Measurements from ENCODE around the gene PTGER3.

PTGER3 gene

GRCh38 chr1:71047635-71048607, at the start of gene PTGER3:
TSS of gene PTGER3 (minus strand) at chr1:71047816. CDS start at chr1:71047577, 239 bp downstream.
- peak; percentile 56 for DNase-seq (ENCODE audit: low spot score)

GRCh38 chr1:71094913-71095312, 47.3 kb upstream of the PTGER3 start:
- no peak for DNase-seq (ENCODE audit: low spot score)

- DNase-seq (ENCODE audit: low spot score), result peak; percentile 17
These were observed 46.3 kb upstream of the PTGER3 start for GRCh38 chr1:71093938-71094337.

DNA sequence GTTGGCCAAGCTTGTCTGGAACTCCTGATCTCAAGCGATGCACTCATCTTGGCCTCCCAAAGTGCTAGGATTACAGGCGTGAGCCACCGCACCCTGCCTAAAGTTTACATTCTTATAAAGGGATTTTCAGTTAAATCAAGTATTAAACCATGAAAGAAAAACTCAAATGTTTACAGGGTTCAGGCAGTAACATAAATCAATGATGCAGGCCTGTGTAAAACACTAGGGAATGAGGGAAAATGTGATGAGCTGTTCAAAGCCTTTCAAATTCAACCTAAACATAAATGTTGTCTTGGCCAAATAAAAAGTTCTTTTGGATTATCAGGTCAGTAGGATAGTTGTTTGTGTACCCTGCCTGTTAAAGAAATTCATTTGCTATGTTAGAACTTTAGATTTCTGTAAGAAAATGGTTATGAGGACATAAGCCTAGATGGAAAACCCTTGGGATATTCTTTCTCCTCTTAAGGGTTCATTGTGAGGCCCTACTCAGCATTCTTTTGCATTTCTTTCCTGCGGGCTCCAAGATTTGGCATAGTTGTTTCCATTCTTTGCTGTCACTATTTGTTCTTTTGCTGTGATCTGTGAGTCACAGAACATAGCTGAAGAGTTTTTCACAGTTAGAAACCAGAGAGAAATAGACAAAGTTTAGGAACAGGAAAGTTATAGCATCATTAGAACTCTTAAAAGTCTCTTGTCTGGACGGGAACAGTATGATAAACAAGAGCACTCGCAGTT, 42.1 kb upstream of the PTGER3 start:
- peak; percentile 55 for DNase-seq (ENCODE audit: low spot score)

DNA sequence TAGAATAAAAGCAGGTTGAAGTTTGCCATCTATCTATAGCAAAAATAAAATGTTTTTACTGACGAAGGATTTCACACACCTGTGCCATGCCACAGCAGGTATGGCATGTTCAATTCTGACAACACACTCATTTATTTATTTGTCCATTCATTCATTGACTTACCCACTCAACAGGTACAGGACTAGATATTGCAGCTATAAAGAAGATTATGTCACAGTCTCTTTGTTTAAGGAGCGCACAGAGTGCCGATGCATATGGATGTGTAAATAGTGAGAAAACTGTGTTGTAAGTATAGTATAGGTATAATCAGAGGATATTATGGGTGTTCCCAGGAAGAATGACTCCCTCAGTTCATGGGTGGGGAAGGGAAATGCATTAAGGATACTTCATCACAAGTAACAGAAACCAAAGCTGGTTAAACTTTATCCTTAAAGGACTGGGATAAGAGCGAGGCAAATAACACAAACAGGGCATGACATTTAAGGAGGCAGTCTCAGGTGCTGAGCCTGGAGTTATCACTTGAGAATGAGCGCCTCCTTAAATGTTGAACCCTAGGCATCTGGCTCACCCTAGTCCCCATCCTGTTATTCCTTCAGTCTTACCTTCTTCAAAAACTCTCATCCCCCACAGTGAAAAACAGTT, 41.1 kb upstream of the PTGER3 start:
- DNase-seq (ENCODE audit: low spot score), result peak; percentile 71

DNA sequence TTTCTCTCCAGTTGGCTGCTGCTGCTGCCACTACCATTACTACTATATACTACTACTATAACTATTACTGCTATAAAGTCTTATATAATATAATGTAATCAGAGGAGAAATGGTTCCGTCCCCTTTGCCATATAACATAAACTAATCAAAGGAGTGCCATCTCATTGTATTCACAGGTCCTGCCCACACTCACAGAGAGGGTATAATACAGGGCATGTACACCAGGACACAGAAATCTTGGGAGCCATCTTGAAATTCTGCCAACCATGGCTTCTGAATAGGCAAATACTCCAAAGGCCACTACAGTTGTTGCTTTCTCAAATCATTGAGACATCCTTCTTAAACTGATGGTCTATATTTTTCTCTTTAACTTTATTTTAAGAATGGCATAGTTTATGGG, 40.1 kb upstream of the PTGER3 start:
- no peak for DNase-seq (ENCODE audit: low spot score)

DNA sequence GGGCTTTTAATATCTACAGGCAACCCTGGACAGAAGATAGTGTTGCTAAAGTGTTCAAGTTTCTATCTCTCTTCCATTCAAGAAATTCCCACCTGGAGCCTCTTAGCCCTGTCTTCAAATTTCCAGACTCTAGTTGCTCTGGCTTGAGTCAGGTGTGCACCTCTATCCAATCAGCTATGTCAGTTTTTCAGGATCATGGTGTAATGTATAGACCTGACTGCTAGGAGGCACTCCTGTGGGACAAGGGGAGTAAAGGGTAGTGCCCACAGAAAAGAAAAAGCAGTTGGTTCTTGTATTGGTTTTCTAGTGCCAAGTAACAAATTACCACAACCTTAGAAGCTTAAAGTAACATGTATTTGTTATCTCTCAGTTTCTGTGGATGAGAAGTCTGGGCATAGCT, 39.4 kb upstream of the PTGER3 start:
- peak; percentile 8 for DNase-seq (ENCODE audit: low spot score)

GRCh38 chr1:71086331-71086730, 38.7 kb upstream of the PTGER3 start:
- DNase-seq (ENCODE audit: low spot score), result peak; percentile 90

DNA sequence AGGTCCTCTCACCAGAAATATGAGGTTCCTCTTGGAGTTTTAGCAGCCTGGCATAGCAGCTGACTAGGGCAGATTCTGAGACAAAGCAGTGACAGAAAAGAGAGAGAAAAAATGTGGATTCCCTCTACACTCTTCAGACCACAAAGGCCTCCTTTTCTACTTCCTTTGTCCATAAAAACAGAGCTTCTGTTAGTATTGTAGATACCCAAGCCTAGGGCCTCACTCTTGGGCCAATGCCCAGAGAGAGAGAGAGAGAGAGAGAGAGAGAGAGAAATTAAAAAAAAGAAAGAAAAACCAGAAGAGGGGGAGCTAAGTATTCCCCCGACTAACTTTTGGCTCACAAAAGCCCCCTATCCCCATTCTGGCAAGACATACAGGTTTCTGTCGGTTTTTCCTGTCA, 35.7 kb upstream of the PTGER3 start:
- no peak for DNase-seq (ENCODE audit: low spot score)

- no peak for DNase-seq (ENCODE audit: low spot score)
These were observed 34.1 kb upstream of the PTGER3 start for GRCh38 chr1:71081697-71082080.

DNA sequence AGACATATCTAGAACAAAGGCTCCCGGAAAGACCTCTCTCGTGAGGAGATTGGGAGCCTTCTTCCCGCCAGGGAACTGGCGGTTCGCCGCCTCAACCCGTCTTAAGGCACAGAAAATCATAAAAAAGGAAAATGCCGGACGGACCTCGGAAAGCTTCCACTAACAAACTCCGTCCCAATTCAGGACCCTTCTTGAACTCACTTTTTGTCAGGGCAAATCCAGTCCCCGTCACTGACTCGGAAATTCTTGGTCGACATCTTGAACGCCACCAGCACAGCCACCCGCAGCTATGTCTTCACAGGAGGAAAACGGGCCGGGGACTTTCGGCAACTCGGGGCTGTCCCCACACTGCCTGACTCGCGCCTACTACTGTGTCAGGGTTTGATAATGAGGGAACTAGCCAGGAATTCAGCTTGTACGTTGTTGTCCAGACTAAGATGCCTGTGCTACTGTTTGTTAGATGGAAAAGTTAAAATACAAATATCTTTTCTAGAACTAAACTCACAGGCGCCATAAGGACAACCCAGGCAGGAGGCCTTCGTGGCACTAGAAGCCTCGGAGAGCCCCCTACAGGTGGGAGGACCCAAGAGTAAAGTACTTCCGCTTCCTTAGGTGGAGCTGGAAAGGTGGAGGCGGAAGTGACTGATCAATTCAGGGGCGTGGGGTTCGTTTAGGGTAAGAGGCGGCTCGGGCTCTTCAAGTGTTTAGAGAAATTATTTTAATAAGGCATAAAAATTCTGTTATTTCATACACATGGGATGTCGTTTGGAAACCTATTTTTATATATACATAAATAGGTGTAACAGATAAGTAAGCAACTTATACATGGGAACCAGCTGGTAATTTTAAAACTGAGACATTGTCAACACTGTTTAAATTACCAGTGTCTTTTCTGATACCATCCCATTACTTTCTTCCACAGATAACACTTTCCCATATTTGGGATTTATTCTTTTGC, 33.4 kb upstream of the PTGER3 start, which contains the start of gene ZRANB2:
TSS of gene ZRANB2 (minus strand) at position 297 of the 958 bp plus-strand sequence. CDS start at position 257, 40 bp downstream.
- DNase-seq (ENCODE audit: low spot score), result peak; percentile 97

- DNase-seq (ENCODE audit: low spot score), result no peak
These were observed 32.7 kb upstream of the PTGER3 start for GRCh38 chr1:71080230-71080738.

DNA sequence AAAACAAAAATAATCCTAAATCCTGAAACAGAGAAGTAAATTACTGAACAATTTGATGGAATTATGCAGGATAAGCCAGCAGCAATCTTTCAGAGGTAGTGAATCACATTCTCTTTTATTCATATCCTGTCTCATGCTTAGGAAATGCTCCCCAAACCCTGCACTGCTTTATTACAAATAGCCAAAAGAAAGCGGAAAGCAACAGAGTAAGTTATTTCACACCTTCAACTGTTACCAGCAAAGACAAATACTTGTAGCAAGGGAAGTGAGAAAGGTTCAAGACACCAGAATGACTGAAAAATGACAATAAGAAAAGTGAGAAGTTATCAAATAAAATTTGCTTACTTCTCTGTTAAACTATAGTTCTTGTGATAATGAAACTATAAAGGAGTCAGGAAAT, 27.1 kb upstream of the PTGER3 start:
- no peak for DNase-seq (ENCODE audit: low spot score)

DNA sequence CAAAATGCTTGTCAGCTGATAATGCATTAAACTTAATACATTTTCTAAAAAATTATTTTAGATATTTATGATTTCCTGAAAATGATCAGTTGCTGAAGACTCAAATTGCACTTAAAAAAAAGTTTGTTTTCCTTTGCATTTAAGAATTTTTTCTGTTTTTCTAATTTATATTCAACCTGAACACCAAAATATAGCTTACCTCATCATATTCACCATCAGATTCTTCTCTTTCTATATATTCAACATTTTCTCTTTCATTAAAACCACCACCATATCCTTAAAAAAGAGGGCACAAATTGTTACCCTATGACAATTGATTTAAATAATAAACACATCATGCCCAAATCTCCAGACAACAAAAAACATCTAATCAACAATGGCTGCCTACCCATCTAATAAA, 24.7 kb upstream of the PTGER3 start:
- no peak for DNase-seq (ENCODE audit: low spot score)

- no peak for DNase-seq (ENCODE audit: low spot score)
These were observed 24.1 kb upstream of the PTGER3 start for GRCh38 chr1:71071720-71072119.

GRCh38 chr1:71068325-71069240, 21.0 kb upstream of the PTGER3 start:
- DNase-seq (ENCODE audit: low spot score), result no peak

DNA sequence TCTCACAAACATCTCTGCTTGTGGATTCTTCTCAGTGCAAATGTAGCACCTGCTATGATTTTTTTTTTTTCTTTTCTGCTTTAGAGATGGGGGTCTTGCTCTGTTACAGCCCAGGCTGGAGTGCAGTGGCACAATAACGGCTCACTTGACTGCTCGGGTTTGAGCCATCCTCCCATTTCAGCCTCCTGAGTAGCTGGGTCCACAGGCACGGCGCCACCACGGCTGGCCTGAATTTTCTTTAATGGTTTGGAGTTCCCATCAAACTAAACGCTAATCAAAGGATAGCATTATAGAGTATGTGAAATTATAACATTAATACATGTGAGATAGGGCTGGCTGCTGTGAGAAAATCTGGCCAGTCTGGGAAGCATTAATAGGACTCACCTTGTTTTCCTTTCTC, 7.2 kb upstream of the PTGER3 start:
- no peak for DNase-seq (ENCODE audit: low spot score)

DNA sequence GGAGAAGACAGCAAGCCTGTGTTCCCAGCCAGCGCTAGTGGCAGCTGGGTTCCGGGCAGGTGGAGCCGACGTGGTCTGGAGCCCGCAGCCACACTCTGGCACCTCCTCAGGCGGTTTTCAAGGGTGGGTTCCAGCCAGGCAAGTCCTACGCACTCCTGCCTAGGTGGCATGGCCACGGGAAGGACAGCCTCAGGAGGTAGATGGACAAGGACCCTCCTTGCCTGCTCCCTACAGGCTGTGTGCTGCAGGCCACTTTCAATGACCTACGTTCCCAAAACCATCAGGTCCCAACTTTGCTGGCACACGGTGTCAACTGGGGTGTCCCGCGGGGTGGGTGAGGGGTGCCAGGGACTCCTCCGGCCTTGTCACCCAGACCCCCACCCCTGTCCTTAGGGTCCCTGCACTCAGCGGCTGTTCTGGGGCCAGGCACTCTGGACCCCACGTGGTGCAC, 6.7 kb upstream of the PTGER3 start:
- no peak for DNase-seq (ENCODE audit: low spot score)

DNA sequence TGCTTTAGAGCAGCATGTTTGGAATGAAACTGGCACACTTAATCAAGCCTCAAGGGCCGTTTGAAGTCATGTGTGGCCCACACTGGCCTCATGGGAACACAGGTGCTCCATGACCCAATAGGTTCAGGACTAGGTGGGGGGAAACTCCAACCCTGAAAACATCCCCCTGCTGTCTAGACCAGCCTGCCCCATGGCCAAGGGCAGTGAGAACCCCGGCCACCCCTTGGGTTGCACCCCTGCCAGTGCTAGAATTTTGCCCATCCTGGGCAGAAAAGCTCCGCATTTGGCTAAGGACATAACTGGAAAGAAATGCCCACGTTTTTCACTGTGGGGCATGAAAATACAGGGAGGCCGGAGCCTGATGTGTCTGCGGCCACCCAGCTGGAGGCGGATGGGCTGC, 6.1 kb upstream of the PTGER3 start:
- no peak for DNase-seq (ENCODE audit: low spot score)

- peak; percentile 29 for DNase-seq (ENCODE audit: low spot score)
These were observed 5.5 kb upstream of the PTGER3 start for GRCh38 chr1:71053146-71053545.
